ENCODE results near the gene CSAD.

DNA sequence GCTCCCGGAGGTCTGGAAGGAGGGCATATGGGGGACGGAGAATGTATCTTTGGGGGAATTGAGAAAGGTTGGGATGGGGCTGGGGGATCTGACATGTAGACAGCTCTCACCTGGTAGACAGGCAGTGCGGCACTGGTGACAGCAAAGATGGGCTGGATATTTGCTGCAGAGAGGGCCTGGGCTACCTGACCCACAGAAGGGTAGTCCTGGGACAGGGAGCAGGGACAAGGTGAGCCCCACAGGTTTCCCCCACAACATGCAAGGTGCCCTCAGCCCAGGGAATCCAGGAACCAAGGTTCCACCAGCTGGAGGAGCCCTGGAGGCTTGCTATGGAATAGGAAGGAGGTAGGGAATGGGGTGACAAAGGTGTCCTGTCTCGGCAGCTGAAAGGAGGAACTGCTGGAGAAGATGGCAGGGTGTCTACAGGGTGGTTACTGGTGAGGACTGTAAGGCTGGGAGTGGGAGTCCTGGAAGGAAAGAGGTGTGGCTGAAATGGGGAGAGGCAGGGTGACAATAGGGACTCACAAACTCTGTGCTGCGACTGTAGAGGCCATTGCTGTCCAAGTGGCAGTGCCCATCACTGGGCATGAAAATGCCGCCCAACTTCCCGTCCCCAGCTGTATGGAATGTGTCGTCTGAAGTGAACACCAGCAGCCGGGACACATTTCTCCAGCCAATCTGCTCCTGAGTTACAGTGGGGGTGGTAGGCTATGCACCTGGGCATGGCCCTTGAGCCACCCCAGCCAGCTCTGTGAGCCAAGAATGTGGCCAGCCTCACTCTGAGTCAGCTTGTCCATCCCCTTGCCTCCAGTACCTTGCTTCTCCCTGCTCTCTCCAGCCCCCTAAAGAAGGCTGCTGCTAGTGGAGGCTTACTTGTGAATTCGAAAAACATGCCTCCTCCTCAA, 15.0 kb upstream of the CSAD start:
- TF ChIP-seq, protein P1, sequence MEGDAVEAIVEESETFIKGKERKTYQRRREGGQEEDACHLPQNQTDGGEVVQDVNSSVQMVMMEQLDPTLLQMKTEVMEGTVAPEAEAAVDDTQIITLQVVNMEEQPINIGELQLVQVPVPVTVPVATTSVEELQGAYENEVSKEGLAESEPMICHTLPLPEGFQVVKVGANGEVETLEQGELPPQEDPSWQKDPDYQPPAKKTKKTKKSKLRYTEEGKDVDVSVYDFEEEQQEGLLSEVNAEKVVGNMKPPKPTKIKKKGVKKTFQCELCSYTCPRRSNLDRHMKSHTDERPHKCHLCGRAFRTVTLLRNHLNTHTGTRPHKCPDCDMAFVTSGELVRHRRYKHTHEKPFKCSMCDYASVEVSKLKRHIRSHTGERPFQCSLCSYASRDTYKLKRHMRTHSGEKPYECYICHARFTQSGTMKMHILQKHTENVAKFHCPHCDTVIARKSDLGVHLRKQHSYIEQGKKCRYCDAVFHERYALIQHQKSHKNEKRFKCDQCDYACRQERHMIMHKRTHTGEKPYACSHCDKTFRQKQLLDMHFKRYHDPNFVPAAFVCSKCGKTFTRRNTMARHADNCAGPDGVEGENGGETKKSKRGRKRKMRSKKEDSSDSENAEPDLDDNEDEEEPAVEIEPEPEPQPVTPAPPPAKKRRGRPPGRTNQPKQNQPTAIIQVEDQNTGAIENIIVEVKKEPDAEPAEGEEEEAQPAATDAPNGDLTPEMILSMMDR (IDR thresholded peaks at IDR 0.05), result no peak
- TF ChIP-seq POLR2A (IDR thresholded peaks at IDR 0.05), result no peak

Measured in testis (tissue), 2 donors.